MM.1S (cell line): Measurements from ENCODE around the gene TRIM44.

Source experiments
- CTCF ChIP-seq: fragments of 300-600 bp; sonication (generic); IDR thresholded peaks from 2 replicates; pipeline ENCODE4 v1.5.1; 2016; ENCODE audit warnings: antibody characterized with exemption, low read length, mixed read lengths
- EZH2 ChIP-seq: fragments of 300-600 bp; sonication (generic); optimal IDR thresholded peaks from 2 replicates; pipeline ENCODE3; 2017; ENCODE audit warnings: low read depth, mild to moderate bottlenecking, antibody characterized with exemption, low read length, mixed read lengths

GRCh38 chr11:35785287-35786167 is 123.0 kb downstream of the TRIM44 start:
- no peak for TF ChIP-seq EZH2
- TF ChIP-seq CTCF, result no peak
